GM12878 (cell line): ENCODE results near the gene EIF4E1B. TPM values are rescaled to one million over a fixed set of nuclear protein-coding genes. Genes with fewer than 3 reads are reported as not detected.

Experiments used
- ATAC-seq: fragments of 200-7000 bp; cut with Tn5 transposase; 3 replicates; pipeline ENCODE4 v1.9.1; 2020; ENCODE audit warnings: mild to moderate bottlenecking, moderate library complexity
- BruUV-seq: library from RNA; stranded (reverse); fragments of 400-500 nt; replicated peaks from 2 replicates; lab custom pipeline; 2021; lab: Mats Ljungman, UMichigan
- CTCF ChIA-PET: fragments of 300-600 bp; sonication (Branson Sonifier 250); formaldehyde crosslinking; extraction: SDS; loops from one replicate; lab custom pipeline; 2021; ENCODE audit warnings: inconsistent platforms; lab: Yijun Ruan, JAX
- POLR2A ChIA-PET: fragments of 350-600 bp; formaldehyde crosslinking; extraction: SDS; loops from one replicate; lab custom pipeline; 2021; ENCODE audit warnings: inconsistent platforms; lab: Charles Lee
- RAD21 ChIA-PET: fragments of 300-600 bp; sonication (Branson Sonifier 250); formaldehyde crosslinking; loops from one replicate; lab custom pipeline; 2023; ENCODE audit warnings: antibody characterized with exemption; ENCODE audit not compliant: unreplicated experiment; lab: Charles Lee
- SMC1A ChIA-PET: fragments of 300-600 bp; sonication (Branson Sonifier 250); formaldehyde crosslinking; loops from one replicate; lab custom pipeline; 2023; ENCODE audit not compliant: unreplicated experiment, uncharacterized antibody; lab: Charles Lee
- DNase-seq: peaks from one replicate; pipeline ENCODE4 v3.0.0-alpha.2; 2011; ENCODE audit warnings: low read depth, low spot score
- FAIRE-seq: peaks from 3 replicates; lab custom pipeline; 2011; peaks lifted over from hg19 to GRCh38; lab: Jason Lieb, UNC
- H2AFZ ChIP-seq: 2 replicates; pipeline ENCODE4 v1.6.0; 2011; ENCODE audit warnings: low read depth, low read length, control low read depth; ENCODE audit not compliant: control insufficient read depth
- H3K27ac ChIP-seq: 2 replicates; pipeline ENCODE4 v1.5.1; 2011; ENCODE audit warnings: control low read depth; ENCODE audit not compliant: control insufficient read depth, insufficient read depth
- H3K27me3 ChIP-seq, 2 experiments: replicated peaks in 1 of 2; 2 replicates each; pipeline versions ENCODE4 v1.6.0 to v1.6.1; 2011; ENCODE audit warnings: low read length in 1 of 2; ENCODE audit not compliant: control insufficient read depth in 2 of 2, insufficient read depth in 2 of 2
- H3K36me3 ChIP-seq, 2 experiments: 2 replicates each; pipeline ENCODE4 v1.5.1; 2011; ENCODE audit warnings: low read length in 1 of 2; ENCODE audit not compliant: control insufficient read depth in 2 of 2, insufficient read depth in 2 of 2
- H3K4me1 ChIP-seq: 2 replicates; pipeline ENCODE4 v1.6.1; 2011; ENCODE audit warnings: mild to moderate bottlenecking, low read length, moderate library complexity, mixed read lengths; ENCODE audit not compliant: control insufficient read depth, insufficient read depth
- H3K4me2 ChIP-seq: 2 replicates; pipeline ENCODE4 v1.6.0; 2011; ENCODE audit warnings: control low read depth; ENCODE audit not compliant: control insufficient read depth, insufficient read depth
- H3K4me3 ChIP-seq: fragments of 200-600 bp; sonication (generic); 2 replicates; pipeline ENCODE4 v1.5.1; 2016
- H3K79me2 ChIP-seq: 2 replicates; pipeline ENCODE4 v1.6.0; 2011; ENCODE audit warnings: low read length; ENCODE audit not compliant: control insufficient read depth, insufficient read depth
- H3K9ac ChIP-seq: 2 replicates; pipeline ENCODE4 v1.8.0; 2011; ENCODE audit warnings: low read length, control low read depth, mixed read lengths; ENCODE audit not compliant: control insufficient read depth, insufficient read depth
- H3K9me3 ChIP-seq: replicated peaks from 3 replicates; pipeline ENCODE4 v1.5.1; 2011; ENCODE audit warnings: mild to moderate bottlenecking, low read length; ENCODE audit not compliant: control insufficient read depth, insufficient read depth
- H4K20me1 ChIP-seq: 2 replicates; pipeline ENCODE4 v1.6.0; 2011; ENCODE audit not compliant: control insufficient read depth, insufficient read depth
- GABPA ChIP-seq: IDR thresholded peaks from 2 replicates; pipeline ENCODE4 v1.6.1; 2014; ENCODE audit warnings: antibody characterized with exemption, low read depth, mild to moderate bottlenecking, inconsistent platforms
- GATAD2B ChIP-seq: fragments of 450-650 bp; conservative IDR thresholded peaks from 2 replicates; pipeline ENCODE4 v1.6.1; 2017; ENCODE audit warnings: low read depth, mild to moderate bottlenecking, moderate library complexity
- IKZF1 ChIP-seq: fragments of 450-650 bp; conservative IDR thresholded peaks from 2 replicates; pipeline ENCODE4 v1.6.1; 2017; ENCODE audit warnings: antibody characterized with exemption, mild to moderate bottlenecking
- KDM1A ChIP-seq: fragments of 200-600 bp; sonication (generic); IDR thresholded peaks from 2 replicates; pipeline ENCODE4 v1.6.1; 2016; ENCODE audit warnings: borderline replicate concordance
- MYB ChIP-seq: fragments of 150-350 bp; IDR thresholded peaks from 2 replicates; pipeline ENCODE4 v1.6.1; 2014; ENCODE audit warnings: mild to moderate bottlenecking, low read depth, low read length, borderline replicate concordance
- NFIC ChIP-seq: IDR thresholded peaks from 2 replicates; pipeline ENCODE4 v1.6.1; 2012; ENCODE audit warnings: low read depth, mild to moderate bottlenecking, inconsistent platforms, low read length, moderate library complexity
- NFYA ChIP-seq: IDR thresholded peaks from 2 replicates; pipeline ENCODE4 v1.6.1; 2011; ENCODE audit warnings: low read depth, mild to moderate bottlenecking, low read length, improper control_type of control experiment, borderline replicate concordance
- PAX5 ChIP-seq: IDR thresholded peaks from 2 replicates; pipeline ENCODE4 v1.6.1; 2011; ENCODE audit warnings: low read depth, low read length, borderline replicate concordance
- SPI1 ChIP-seq: IDR thresholded peaks from 2 replicates; pipeline ENCODE4 v1.6.1; 2011; ENCODE audit warnings: low read depth, mild to moderate bottlenecking, low read length, moderate library complexity, borderline replicate concordance; ENCODE audit not compliant: insufficient read depth
- SUPT20H ChIP-seq: IDR thresholded peaks from 2 replicates; pipeline ENCODE4 v1.6.1; 2011; ENCODE audit warnings: low read depth, mild to moderate bottlenecking, low read length, moderate library complexity, borderline replicate concordance; ENCODE audit not compliant: control insufficient read depth
- ZSCAN29 ChIP-seq: fragments of 450-650 bp; IDR thresholded peaks from 2 replicates; pipeline ENCODE4 v1.6.1; 2017; ENCODE audit warnings: mild to moderate bottlenecking, moderate library complexity
- WGBS: methylation state at CpG from one replicate; pipeline ENCODE4 v1.1.6; 2016; ENCODE audit warnings: low lambda C conversion rate; ENCODE audit not compliant: insufficient replicate concordance, insufficient coverage; ENCODE audit errors: missing lambda C conversion rate; 5-methylcytosine and 5-hydroxymethylcytosine counted together
- in situ Hi-C: fragments of 300-500 bp; cut with MboI; formaldehyde crosslinking; loops from 9 replicates; pipeline ENCODE4 v1.14.3; 2018; ENCODE audit warnings: mixed read lengths
- intact Hi-C: fragments of 100-400 bp; cut with micrococcal nuclease; formaldehyde crosslinking; loops from one replicate; pipeline ENCODE4 v1.14.2; 2022; ENCODE audit not compliant: unreplicated experiment
- polyA plus RNA-seq, 11 experiments: library from polyadenylated mRNA; depleted of rRNA in 4 of 11; unstranded in 6 of 11; stranded (reverse) in 5 of 11; fragments of >200 nt; fragmentation: Nextera tagmentation in 4 of 11; fragmentation: Illumina TruSeq in 1 of 11; extraction: Ambion mirVana in 4 of 11; extraction: Trizol in 1 of 11; gene quantifications; 1 replicate in 1 of 11; 2 replicates in 10 of 11; pipeline versions ENCODE4 v1.2.1 to v1.2.3, GENCODE V29; 2011 to 2016; ENCODE audit warnings: inconsistent platforms in 2 of 11, missing spikeins in 2 of 11, low read depth in 1 of 11
- total RNA-seq, 4 experiments: library from RNA; depleted of rRNA in 3 of 4; stranded (reverse); fragments of >200 nt in 3 of 4; fragmentation: Illumina TruSeq in 1 of 4; extraction: Trizol in 1 of 4; gene quantifications; 2 replicates each; pipeline versions ENCODE4 v1.2.1 to v1.2.3, GENCODE V29; 2013 to 2021

Gene EIF4E1B
- total and polyA plus RNA-seq, 10 of the 15 experiments (the other 5 are each of a cell fraction or from before 2014, with no cell fraction given) = not detected

DNA sequence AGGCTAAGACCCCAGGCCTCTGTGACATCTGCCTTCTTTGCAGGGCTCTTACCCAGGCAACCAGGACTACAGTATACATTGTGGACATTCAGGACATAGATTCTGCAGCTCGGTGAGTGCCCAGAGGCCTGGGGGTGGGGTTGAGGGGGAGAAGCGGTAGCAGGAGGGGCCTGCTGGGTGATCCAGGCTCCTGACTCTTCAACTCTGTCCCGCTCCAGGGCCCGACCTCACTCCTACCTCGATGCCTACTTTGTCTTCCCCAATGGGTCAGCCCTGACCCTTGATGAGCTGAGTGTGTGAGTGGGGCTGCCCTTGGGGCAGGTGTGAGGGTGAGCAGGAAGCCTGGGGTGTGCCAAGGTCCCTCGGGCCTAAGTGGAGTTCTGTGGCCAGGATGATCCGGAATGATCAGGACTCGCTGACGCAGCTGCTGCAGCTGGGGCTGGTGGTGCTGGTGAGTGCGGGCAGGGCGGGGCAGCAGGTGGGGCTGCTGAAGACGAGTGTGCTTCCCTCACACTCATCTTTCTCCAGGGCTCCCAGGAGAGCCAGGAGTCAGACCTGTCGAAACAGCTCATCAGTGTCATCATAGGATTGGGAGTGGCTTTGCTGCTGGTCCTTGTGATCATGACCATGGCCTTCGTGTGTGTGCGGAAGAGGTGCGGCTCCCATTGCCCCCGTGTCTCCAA lies 40.3 kb upstream of the EIF4E1B start:
- intact Hi-C loops (no loop called here), in situ Hi-C loops (loop anchor here (25.0 kb wide), 1 partner anchor 853 kb away; no protein-coding TSS in a partner anchor)
- no peaks in the 10 kb centered on the region for H4K20me1 ChIP-seq
- no peak for FAIRE-seq
- RAD21 ChIA-PET = no interaction called here
- SMC1A ChIA-PET = interaction anchor here (0.6 to 1.5 kb wide), 2 partner anchors 12 to 404 kb away, joined by 3 read pairs; no protein-coding TSS in a partner anchor
- POLR2A ChIA-PET = interaction anchor here (0.6 kb wide), 1 partner anchor 643 kb away, joined by 3 read pairs; no protein-coding TSS in a partner anchor
- no peak overlapping the region for H2AFZ ChIP-seq
- no peaks in the 10 kb centered on the region for H3K36me3 ChIP-seq
- H3K9me3 ChIP-seq = peaks cover 2% of the 10 kb centered on the region; the same call in 2 of the 3 replicates
- no peaks in the 10 kb centered on the region for H3K27me3 ChIP-seq
- no peak overlapping the region for H3K4me3 ChIP-seq
- H3K4me2 ChIP-seq = no peak overlapping the region
- no peak for ATAC-seq
- CTCF ChIA-PET = no interaction called here
- no peak for DNase-seq
- 66% methylated on average over 16 of the region's 17 CpGs for WGBS
- H3K79me2 ChIP-seq = no peaks in the 10 kb centered on the region
- no peak for TF ChIP-seq GATAD2B
- no peak for TF ChIP-seq PAX5
- no peak for TF ChIP-seq ZSCAN29
- no peak for TF ChIP-seq NFIC
- TF ChIP-seq NFYA = no peak
- no peak for TF ChIP-seq IKZF1
- no peak for TF ChIP-seq GABPA
- TF ChIP-seq SUPT20H = no peak
- no peak for TF ChIP-seq SPI1
- TF ChIP-seq MYB = no peak
- no peak for TF ChIP-seq KDM1A
- no peaks in the 10 kb centered on the region for H3K4me1 ChIP-seq
- no peak overlapping the region for H3K27ac ChIP-seq
- no peak overlapping the region for H3K9ac ChIP-seq
- BruUV-seq = no TSS peak
